Activated CD4-positive, alpha-beta T cell treated with anti-CD3 and anti-CD28 coated beads for 36 hours (primary cell): ENCODE data around the gene GPATCH11. TPM values are rescaled to one million over a fixed set of nuclear protein-coding genes. Genes with fewer than 3 reads are reported as not detected.

Source experiments
- total RNA-seq, 2 experiments: library from RNA; stranded (reverse); gene quantifications; one replicate each; pipeline ENCODE4 v1.2.3, GENCODE V29; 2021

Gene GPATCH11
- total RNA-seq, 2 experiments from 2014 or later: 9.6 to 10.0 TPM

Other genes starting within 250 kb of the GPATCH11 start
- gene STRN, start 118.0 kb upstream of the GPATCH11 start, total RNA-seq: 10 to 100 TPM; 27.7 to 32.0 TPM
- 10 to 100 TPM; 15.2 TPM for gene HEATR5B, start 146 bp upstream of the GPATCH11 start, total RNA-seq
- 10 to 100 TPM; 66.4 to 70.6 TPM for gene EIF2AK2, start 72.5 kb downstream of the GPATCH11 start, total RNA-seq
- not detected for gene SULT6B1, start 104.2 kb downstream of the GPATCH11 start, total RNA-seq
- 10 to 100 TPM; 46.6 to 49.8 TPM for gene CEBPZOS, start 112.0 kb downstream of the GPATCH11 start, total RNA-seq
- gene CEBPZ, start 147.1 kb downstream of the GPATCH11 start, total RNA-seq: 100 to 1,000 TPM in 1 of 2 experiments, 10 to 100 TPM in 1; 81.8 to 107 TPM
- gene NDUFAF7, start 147.1 kb downstream of the GPATCH11 start, total RNA-seq: 10 to 100 TPM; 20.8 to 22.9 TPM
- 10 to 100 TPM; 17.4 to 22.8 TPM for gene PRKD3, start 240.3 kb downstream of the GPATCH11 start, total RNA-seq